K562 (cell line): ENCODE results near the gene C11orf54. TPM values are rescaled to one million over a fixed set of nuclear protein-coding genes. Genes with fewer than 3 reads are reported as not detected.

Experiments
- ARHGAP35 ChIP-seq: fragments of 450-650 bp; IDR thresholded peaks from 2 replicates; pipeline ENCODE4 v1.6.1; 2018; ENCODE audit not compliant: partially characterized antibody
- CHD2 ChIP-seq: IDR thresholded peaks from 2 replicates; pipeline ENCODE4 v1.6.1; 2011; ENCODE audit warnings: low read depth, low read length
- EGR1 ChIP-seq: fragments of 450-650 bp; conservative IDR thresholded peaks from 2 replicates; pipeline ENCODE4 v1.6.1; 2017; ENCODE audit warnings: mild to moderate bottlenecking
- EP300 ChIP-seq: IDR thresholded peaks from 2 replicates; pipeline ENCODE4 v1.6.1; 2012; ENCODE audit warnings: low read length, improper control_type of control experiment
- JUND ChIP-seq, 2 experiments: IDR thresholded peaks; 2 replicates in 1 of 2; 3 replicates in 1 of 2; pipeline ENCODE4 v1.6.1; 2011; ENCODE audit warnings: borderline replicate concordance in 2 of 2, low read depth in 2 of 2, low read length in 2 of 2, improper control_type of control experiment in 1 of 2, missing biosample characterization in 1 of 2, missing genetic modification characterization in 1 of 2, missing genetic modification reagents in 1 of 2
- MTA1 ChIP-seq: fragments of 450-650 bp; IDR thresholded peaks from 2 replicates; pipeline ENCODE4 v1.6.1; 2017; ENCODE audit warnings: borderline replicate concordance
- SMARCB1 ChIP-seq: IDR thresholded peaks from 2 replicates; pipeline ENCODE4 v1.6.1; 2011; ENCODE audit warnings: improper control_type of control experiment, low read depth; ENCODE audit not compliant: insufficient read length
- SNRNP70 ChIP-seq: fragments of 200-400 bp; formaldehyde crosslinking; optimal IDR thresholded peaks from 2 replicates; pipeline ENCODE3; 2017; ENCODE audit warnings: low read depth, low read length
- ZNF12 ChIP-seq: sonication (generic); formaldehyde crosslinking; IDR thresholded peaks from 2 replicates; pipeline ENCODE4 v1.4.0; 2020; ENCODE audit warnings: mild to moderate bottlenecking, missing genetic modification reagents
- ZNF699 ChIP-seq: fragments of 250-450 bp; sonication (Bioruptor Pico); IDR thresholded peaks from 2 replicates; pipeline ENCODE4 v1.8.0; 2021; ENCODE audit warnings: mild to moderate bottlenecking, moderate library complexity; ENCODE audit not compliant: insufficient replicate concordance
- ZNF766 ChIP-seq: fragments of 200-800 bp; sonication (Bioruptor generic); conservative IDR thresholded peaks from 2 replicates; pipeline ENCODE4 v1.6.1; 2016; ENCODE audit warnings: missing genetic modification characterization, missing compliant biosample characterization
- polyA plus RNA-seq, 8 experiments: library from polyadenylated mRNA; depleted of rRNA in 4 of 8; stranded (reverse) in 5 of 8; unstranded in 3 of 8; fragments of >200 nt; fragmentation: Nextera tagmentation in 2 of 8; fragmentation: Illumina TruSeq in 1 of 8; extraction: Ambion mirVana in 2 of 8; extraction: Trizol in 1 of 8; gene quantifications; 2 replicates each; pipeline versions ENCODE4 v1.2.1 to v1.2.3, GENCODE V29; 2011 to 2014; ENCODE audit warnings: inconsistent platforms in 1 of 8, missing spikeins in 1 of 8
- total RNA-seq, 7 experiments: library from RNA; depleted of rRNA in 6 of 7; stranded (reverse); fragments of >200 nt in 6 of 7; fragmentation: Illumina TruSeq in 2 of 7; extraction: Trizol in 2 of 7; gene quantifications; 2 replicates each; pipeline versions ENCODE4 v1.2.1 to v1.2.3, GENCODE V29; 2011 to 2021; ENCODE audit warnings: low replicate concordance in 1 of 7
- TF ChIP-seq, protein P1 (sequence below): fragments of 450-650 bp; IDR thresholded peaks from 2 replicates; pipeline ENCODE4 v1.6.1; 2016; ENCODE audit warnings: borderline replicate concordance
- TF ChIP-seq, protein P2 (sequence below): fragments of 250-450 bp; sonication (Bioruptor Pico); IDR thresholded peaks from 2 replicates; pipeline ENCODE4 v1.5.0; 2021
- TF ChIP-seq, protein P3 (sequence below): fragments of 450-650 bp; IDR thresholded peaks from 2 replicates; pipeline ENCODE4 v1.6.1; 2017; ENCODE audit warnings: antibody characterized with exemption, mild to moderate bottlenecking
- TF ChIP-seq, protein P4 (sequence below): sonication (generic); formaldehyde crosslinking; IDR thresholded peaks from 2 replicates; pipeline ENCODE4 v1.5.0; 2020; ENCODE audit warnings: missing genetic modification reagents
- TF ChIP-seq, protein P5 (sequence below): fragments of 450-650 bp; IDR thresholded peaks from 2 replicates; pipeline ENCODE4 v1.6.1; 2016; ENCODE audit warnings: mild to moderate bottlenecking

The C11orf54 gene
- total and polyA plus RNA-seq, 9 of the 15 experiments (the other 6 are each of a cell fraction or from before 2014, with no cell fraction given) = 13.4 to 33.0 (median 23.1) TPM

DNA sequence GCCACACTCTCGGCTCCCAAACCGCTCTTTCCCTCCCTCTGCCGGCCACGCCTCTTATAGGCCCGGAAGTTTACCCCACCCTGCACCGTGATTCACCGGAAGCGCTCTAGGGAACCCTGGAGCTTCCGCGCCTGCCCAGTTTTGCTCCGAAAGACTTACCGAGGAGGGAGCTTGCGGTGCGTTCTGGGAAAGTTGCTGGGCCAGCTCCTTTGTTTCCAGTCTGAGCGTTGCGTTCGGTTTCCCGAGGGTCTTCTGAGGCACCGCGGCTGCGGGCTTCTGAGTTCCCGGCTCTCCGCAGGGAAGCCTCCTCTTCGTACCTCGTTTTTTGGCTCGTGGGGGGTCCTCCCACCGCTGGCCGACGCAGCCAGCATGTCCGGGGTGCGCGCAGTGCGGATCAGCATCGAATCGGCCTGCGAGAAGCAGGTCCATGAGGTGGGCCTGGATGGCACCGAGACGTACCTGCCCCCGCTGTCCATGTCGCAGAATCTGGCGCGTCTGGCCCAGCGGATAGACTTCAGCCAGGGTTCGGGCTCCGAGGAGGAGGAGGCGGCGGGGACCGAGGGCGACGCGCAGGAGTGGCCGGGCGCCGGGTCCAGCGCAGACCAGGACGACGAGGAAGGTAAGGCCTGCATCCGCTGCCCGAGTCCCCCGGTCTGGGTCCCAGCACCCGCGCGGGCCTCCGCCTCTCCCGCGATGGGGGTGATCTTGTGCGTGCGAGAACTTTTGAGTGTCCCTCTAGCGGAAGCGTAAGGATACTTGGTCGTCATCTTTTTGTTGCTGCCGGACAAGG, 42.9 kb downstream of the C11orf54 start, which contains the start of gene MED17 (continued):
- TF ChIP-seq, protein P1, sequence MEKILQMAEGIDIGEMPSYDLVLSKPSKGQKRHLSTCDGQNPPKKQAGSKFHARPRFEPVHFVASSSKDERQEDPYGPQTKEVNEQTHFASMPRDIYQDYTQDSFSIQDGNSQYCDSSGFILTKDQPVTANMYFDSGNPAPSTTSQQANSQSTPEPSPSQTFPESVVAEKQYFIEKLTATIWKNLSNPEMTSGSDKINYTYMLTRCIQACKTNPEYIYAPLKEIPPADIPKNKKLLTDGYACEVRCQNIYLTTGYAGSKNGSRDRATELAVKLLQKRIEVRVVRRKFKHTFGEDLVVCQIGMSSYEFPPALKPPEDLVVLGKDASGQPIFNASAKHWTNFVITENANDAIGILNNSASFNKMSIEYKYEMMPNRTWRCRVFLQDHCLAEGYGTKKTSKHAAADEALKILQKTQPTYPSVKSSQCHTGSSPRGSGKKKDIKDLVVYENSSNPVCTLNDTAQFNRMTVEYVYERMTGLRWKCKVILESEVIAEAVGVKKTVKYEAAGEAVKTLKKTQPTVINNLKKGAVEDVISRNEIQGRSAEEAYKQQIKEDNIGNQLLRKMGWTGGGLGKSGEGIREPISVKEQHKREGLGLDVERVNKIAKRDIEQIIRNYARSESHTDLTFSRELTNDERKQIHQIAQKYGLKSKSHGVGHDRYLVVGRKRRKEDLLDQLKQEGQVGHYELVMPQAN = peak; percentile 64; the same call in 1 of the 2 replicates
- TF ChIP-seq, protein P2, sequence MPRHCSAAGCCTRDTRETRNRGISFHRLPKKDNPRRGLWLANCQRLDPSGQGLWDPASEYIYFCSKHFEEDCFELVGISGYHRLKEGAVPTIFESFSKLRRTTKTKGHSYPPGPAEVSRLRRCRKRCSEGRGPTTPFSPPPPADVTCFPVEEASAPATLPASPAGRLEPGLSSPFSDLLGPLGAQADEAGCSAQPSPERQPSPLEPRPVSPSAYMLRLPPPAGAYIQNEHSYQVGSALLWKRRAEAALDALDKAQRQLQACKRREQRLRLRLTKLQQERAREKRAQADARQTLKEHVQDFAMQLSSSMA (CRISPR knock-in tag) = no peak
- TF ChIP-seq, protein P3, sequence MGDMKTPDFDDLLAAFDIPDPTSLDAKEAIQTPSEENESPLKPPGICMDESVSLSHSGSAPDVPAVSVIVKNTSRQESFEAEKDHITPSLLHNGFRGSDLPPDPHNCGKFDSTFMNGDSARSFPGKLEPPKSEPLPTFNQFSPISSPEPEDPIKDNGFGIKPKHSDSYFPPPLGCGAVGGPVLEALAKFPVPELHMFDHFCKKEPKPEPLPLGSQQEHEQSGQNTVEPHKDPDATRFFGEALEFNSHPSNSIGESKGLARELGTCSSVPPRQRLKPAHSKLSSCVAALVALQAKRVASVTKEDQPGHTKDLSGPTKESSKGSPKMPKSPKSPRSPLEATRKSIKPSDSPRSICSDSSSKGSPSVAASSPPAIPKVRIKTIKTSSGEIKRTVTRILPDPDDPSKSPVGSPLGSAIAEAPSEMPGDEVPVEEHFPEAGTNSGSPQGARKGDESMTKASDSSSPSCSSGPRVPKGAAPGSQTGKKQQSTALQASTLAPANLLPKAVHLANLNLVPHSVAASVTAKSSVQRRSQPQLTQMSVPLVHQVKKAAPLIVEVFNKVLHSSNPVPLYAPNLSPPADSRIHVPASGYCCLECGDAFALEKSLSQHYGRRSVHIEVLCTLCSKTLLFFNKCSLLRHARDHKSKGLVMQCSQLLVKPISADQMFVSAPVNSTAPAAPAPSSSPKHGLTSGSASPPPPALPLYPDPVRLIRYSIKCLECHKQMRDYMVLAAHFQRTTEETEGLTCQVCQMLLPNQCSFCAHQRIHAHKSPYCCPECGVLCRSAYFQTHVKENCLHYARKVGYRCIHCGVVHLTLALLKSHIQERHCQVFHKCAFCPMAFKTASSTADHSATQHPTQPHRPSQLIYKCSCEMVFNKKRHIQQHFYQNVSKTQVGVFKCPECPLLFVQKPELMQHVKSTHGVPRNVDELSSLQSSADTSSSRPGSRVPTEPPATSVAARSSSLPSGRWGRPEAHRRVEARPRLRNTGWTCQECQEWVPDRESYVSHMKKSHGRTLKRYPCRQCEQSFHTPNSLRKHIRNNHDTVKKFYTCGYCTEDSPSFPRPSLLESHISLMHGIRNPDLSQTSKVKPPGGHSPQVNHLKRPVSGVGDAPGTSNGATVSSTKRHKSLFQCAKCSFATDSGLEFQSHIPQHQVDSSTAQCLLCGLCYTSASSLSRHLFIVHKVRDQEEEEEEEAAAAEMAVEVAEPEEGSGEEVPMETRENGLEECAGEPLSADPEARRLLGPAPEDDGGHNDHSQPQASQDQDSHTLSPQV = no peak
- TF ChIP-seq JUND (IDR thresholded peaks at IDR 0.05; ENCODE audit: borderline replicate concordance, low read depth, low read length) = peak; percentile 86
- peak; percentile 65; the same call in 1 of the 3 replicates for TF ChIP-seq JUND (tag; IDR thresholded peaks at IDR 0.05; ENCODE audit: borderline replicate concordance, low read depth, low read length)
- TF ChIP-seq ZNF699 (CRISPR knock-in tag) = no peak
- TF ChIP-seq, protein P4, sequence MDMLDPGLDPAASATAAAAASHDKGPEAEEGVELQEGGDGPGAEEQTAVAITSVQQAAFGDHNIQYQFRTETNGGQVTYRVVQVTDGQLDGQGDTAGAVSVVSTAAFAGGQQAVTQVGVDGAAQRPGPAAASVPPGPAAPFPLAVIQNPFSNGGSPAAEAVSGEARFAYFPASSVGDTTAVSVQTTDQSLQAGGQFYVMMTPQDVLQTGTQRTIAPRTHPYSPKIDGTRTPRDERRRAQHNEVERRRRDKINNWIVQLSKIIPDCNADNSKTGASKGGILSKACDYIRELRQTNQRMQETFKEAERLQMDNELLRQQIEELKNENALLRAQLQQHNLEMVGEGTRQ = no peak
- no peak for TF ChIP-seq MTA1
- TF ChIP-seq, protein P5, sequence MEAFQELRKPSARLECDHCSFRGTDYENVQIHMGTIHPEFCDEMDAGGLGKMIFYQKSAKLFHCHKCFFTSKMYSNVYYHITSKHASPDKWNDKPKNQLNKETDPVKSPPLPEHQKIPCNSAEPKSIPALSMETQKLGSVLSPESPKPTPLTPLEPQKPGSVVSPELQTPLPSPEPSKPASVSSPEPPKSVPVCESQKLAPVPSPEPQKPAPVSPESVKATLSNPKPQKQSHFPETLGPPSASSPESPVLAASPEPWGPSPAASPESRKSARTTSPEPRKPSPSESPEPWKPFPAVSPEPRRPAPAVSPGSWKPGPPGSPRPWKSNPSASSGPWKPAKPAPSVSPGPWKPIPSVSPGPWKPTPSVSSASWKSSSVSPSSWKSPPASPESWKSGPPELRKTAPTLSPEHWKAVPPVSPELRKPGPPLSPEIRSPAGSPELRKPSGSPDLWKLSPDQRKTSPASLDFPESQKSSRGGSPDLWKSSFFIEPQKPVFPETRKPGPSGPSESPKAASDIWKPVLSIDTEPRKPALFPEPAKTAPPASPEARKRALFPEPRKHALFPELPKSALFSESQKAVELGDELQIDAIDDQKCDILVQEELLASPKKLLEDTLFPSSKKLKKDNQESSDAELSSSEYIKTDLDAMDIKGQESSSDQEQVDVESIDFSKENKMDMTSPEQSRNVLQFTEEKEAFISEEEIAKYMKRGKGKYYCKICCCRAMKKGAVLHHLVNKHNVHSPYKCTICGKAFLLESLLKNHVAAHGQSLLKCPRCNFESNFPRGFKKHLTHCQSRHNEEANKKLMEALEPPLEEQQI = no peak
- no peak for TF ChIP-seq SNRNP70
- no peak; the same call in 1 of the 2 replicates for TF ChIP-seq EP300
- TF ChIP-seq ZNF766 (CRISPR knock-in tag) = no peak
- TF ChIP-seq ZNF12 = 0 out of 2 replicates have a peak, but pooled peaks have one; percentile 62
- peak; percentile 83 for TF ChIP-seq CHD2
- TF ChIP-seq ARHGAP35 = no peak
- no peak for TF ChIP-seq SMARCB1
- no peak for TF ChIP-seq EGR1
